HG02884 (cell line): Measurements from ENCODE around the gene TERC.
"Not testable (repeated sequence)": the region's sequence is repeated elsewhere in the genome, so short reads cannot be mapped to it uniquely, and the experiment has no call there.

ENCODE experiments used
- ATAC-seq: cut with Tn5 transposase; IDR thresholded peaks from one replicate; pipeline ENCODE4 v1.9.1; 2021; ENCODE audit warnings: mild to moderate bottlenecking, moderate library complexity; ENCODE audit not compliant: unreplicated experiment

TERC gene

DNA sequence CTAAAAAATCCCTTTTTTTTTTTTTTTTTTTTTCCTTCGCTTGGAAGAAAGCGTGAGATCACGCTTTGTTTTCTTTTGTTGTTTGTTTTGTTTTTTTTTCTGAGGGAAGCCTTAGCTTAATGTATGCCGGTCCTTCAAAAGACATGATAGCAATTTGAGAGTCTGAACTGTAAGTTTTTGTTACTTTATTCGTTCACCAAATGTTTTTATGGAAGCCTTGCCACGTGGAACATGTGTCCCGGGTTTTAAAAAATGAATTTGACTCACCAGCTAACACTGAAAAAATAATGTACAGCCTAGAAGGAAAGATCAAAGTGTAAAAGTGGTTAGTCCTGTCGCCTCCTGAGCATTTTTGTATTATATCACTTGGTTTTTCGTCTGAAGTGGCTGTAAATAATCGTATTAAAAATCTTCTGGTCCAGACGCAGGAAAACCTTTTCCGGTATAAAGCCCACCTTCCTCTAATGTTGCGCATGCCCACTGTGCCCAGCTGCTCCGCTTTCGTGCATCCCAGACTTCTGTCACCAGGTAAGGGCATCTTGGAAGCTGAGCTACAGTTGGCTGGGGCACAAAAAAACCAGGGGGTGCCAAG lies 7.5 kb upstream of the TERC start:
- peak; percentile 18 for ATAC-seq

DNA sequence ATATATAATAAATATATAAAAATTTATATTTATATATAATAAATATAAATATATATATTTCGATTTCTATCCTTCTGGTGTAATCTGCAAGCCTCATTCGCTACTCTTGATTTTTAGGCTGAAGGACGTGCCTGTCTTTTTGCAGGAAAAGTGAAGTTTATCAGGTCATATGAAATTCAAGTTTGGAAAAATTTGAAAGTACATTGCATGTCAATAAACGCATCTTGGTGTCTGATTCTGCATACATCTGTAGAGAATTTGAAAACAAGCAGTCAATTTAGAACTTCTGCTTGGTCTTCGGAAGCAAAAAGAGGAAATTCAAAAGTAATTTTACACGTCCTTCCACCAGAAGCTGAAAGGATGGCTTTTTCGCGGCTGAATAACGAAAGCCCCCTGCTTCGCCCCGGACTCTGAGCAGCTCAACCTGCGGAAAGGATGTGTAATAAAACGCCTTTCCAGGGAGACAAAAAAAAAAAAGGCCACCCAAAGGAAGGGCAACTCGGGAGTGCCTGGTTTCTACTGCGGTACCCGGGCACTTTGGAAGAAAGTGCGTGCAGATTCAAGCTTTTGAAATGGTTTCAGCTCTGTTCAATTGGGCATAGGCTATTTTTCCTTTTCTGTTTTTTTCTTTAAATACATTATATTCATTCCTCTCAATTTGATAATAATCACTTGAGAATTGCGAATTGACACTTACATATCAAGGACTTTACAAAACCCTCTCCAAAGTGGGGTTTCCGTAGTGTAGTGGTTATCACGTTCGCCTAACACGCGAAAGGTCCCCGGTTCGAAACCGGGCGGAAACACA lies 6.8 kb upstream of the TERC start:
- ATAC-seq, result no peak

DNA sequence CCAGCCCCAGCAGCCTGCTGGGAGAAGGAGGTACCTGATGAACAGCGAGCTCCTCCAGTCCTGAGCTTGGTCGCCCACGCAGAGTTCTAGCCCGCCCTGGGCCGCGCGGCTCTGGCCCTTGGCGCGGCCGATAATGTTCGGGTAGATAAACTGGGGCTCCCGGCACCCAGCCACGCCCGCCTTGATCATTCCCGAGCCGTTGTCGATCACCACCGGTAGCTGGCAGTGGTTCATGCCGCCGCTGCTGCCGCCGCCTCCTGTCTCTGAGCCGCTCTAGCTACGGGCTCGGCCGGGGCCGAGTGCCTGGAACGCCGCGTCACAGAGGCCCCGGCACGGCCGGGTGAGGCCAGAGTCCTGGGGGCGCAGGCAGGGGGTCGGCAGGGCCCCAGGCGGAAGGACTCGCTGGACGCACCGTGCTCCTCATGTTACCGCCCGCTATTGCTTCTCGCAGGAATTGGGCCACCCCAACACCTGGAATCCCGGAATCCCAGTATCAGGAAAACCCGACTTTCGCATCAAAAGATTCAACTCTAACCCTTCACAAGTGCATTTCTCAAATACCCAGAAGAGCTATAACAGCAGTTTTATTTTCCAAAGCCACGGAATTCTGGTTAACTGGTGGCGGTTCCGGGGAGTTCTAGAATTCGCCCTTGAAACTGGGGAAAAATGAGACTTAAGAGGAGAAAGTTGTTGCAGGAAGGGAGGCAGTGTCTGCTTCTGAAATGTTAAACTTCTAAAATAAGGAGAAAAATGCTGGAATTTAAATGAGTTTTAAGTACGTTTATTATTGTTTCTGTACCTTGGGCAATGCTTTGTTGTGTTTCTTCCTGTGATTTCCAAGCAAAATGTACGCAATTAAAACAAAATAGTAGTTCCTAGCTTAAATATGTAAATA lies 4.7 kb upstream of the TERC start, which contains the start of gene ACTRT3:
Gene ACTRT3 (minus strand): TSS at position 275 of the 895 bp plus-strand sequence. CDS start 41 bp downstream, at position 234.
- ATAC-seq, result peak; percentile 20

DNA sequence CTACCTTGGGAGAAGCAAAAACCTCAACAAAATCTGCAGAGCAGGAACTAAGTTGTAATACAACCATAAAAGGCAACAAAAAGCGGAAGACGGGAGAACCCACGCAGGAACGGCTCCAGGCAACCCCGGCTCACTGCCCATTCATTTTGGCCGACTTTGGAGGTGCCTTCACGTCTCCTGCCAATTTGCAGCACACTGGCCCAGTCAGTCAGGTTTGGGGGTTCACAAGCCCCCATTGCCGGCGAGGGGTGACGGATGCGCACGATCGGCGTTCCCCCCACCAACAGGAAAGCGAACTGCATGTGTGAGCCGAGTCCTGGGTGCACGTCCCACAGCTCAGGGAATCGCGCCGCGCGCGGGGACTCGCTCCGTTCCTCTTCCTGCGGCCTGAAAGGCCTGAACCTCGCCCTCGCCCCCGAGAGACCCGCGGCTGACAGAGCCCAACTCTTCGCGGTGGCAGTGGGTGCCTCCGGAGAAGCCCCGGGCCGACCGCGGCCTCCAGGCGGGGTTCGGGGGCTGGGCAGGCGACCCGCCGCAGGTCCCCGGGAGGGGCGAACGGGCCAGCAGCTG lies 463 bp downstream of the TERC start:
- peak; percentile 38 for ATAC-seq

DNA sequence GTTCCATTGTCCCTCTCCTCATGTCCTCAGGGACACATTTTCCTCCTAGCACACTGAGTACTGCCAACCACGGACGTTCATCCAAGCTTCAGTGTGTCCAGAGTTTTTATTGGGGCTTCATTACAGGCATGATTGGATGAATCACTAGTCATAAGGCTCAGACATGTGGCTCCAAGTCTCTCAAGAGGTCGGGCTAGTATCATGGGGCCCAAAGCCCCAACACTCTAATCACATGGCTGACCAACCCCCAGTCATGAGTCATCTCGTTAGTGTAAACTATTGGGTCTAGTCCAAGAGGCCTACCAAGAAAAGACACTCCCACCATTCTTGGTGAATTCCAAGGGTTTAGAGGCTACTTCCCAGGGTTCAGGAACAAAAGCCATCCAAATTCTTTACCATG lies 4.4 kb downstream of the TERC start:
- no peak for ATAC-seq

DNA sequence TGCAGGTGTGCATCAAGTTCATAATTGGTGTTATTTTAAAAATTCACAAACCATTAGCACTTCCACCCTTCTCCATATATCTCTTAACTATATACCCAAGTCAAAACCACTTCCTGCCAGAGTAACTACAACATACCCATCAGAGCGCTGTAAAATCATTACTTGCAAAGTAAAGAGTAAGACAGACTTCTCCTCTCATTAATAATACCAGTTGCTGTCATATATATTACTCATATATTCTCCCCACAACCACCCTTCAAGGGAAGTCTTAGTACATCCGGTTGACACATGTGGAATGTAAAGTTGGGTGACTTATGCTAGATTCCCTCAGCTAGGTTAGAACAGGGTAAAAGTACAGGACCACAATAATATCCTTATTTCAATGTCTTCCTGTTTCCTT lies 5.6 kb downstream of the TERC start:
- ATAC-seq, result peak; percentile 59

DNA sequence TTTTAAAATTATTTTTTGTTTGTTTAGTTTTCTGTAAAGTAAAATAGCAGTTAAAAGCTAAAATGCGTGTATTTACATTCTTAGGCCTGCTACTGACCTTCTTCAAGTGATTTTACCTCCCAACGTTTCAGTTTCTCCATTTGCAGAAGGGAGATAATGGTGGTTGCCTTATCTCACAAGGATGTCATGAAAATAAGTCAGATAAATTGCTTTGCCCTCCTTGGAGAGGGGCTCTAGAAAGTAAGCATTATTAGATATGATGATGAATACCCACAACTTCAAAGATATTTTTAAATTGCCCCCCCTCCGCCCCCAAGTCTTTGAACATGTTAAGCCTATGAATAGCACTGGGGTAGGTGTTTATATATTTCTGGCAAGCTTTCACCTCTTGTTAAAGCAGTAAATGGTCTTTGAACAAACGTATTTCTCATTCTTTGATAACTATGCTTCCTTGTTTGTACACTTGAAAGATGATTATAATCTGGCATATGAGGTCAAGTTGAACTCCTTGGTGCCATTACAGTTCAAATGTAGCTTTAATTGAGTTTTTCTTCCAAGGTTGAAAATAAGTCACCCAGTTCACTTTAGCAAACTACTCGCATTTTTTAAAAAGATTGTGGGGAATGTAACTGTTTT lies 6.4 kb downstream of the TERC start:
- no peak for ATAC-seq

DNA sequence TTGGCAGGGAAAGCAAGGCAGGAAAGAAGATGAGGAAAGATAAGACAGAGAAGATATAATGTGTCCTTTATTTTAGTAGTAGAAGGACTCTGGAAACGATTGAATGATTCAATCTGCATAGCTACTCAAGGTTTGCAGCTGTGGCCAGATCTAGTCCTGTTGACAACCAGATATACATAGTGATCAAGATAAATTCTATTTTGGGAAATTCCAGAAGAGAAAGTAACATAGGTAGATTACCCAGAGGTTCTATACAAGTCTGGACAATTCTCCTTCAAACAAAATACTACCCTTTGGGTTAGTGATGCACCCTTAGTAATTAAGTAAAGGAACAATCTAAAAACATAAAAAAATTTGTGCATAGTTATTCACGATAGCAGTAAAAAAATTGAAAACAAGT lies 9.4 kb downstream of the TERC start:
- ATAC-seq, result no peak

DNA sequence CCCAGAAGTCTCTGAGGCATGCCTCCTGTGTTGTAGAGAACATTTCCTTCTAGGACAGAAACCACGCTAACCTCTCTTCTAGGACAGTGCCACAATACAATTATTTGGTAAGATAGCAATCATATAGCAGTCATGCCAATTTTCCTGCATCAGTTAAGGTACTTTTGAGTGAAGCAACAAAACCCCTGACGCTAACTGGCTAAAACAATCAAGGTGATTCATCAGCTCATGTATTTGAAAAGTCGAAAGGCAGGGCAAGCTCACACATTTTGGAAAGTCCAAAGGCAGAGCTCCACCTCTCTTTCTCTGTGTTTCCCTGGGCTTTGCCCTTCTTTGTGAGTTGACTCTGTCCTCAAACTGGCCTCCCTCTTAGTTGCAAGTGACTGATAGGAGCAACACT lies 10.1 kb downstream of the TERC start:
- ATAC-seq, result no peak

DNA sequence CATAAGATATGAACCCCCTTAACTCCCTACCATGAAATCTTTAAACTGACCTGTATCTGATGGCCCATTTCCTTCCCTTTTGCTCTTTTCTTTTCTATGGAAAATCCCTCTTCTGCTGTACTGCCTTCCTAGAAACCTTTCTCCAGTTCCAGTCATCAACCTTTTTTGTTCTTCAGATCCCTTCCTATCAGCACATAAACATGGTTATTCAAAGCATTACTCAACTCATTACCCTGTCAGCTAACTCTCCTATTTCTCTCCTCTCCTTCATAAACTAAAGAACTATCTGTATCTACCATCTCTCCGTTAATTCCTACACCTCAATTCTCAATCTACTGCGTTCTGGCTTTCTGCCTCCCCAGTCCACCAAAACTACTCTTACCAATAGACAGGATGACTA lies 13.0 kb downstream of the TERC start:
- ATAC-seq, result no peak

DNA sequence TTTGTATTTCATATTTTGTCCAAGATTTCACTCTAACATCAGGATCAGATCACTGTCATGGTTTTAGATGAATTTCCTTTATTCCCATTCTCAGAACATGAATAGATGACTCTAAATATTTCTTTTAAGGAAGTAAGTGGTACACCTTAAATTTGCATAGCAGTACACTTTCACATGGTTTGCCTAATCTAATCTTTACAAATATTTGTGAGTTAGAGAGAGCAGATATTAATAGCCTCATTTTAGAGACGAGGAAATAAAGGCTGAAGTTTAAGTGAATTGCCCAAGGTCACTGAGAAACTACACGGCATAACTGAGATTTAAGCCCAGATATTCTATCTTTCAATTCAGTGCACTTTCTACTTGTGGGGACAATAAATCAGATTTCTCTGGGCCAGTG lies 14.2 kb downstream of the TERC start:
- ATAC-seq, result no peak

DNA sequence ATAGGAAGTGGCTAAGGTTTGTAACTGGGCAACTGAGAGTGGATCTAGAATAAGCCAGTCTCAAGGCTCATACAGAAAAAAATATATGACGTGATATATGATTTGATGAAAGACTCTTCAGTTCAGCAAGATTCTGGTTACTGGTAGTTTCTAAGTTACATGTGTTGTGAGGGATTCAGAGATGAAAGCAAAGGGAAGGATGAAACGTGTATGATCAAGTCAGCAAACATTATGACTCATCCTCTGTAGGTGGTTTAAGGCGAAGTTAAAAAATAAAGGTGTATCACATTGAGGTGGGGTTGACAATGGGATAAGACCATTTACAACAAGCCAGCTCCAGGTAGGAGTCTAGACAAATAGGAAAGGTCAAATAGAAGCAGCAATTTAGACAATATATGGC lies 16.2 kb downstream of the TERC start:
- no peak for ATAC-seq

DNA sequence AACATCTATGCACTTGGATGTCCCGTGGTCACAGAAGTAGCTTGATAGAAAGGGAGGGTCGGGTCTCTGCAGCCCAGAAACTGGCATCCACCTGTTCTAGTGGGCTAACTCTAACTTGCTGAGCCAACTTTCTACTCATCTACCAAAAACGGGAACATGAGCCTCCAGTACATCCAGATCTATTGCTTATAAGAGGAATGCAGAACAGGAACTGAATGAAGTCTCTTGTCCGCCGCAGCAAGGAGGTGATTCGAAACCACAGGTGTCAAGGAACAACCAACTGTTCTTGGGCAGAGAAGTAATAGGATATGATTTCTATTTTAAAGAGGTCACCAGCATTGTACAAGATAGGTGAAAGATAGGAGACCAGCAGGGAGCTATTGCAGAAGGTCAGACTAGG lies 17.9 kb downstream of the TERC start:
- no peak for ATAC-seq

DNA sequence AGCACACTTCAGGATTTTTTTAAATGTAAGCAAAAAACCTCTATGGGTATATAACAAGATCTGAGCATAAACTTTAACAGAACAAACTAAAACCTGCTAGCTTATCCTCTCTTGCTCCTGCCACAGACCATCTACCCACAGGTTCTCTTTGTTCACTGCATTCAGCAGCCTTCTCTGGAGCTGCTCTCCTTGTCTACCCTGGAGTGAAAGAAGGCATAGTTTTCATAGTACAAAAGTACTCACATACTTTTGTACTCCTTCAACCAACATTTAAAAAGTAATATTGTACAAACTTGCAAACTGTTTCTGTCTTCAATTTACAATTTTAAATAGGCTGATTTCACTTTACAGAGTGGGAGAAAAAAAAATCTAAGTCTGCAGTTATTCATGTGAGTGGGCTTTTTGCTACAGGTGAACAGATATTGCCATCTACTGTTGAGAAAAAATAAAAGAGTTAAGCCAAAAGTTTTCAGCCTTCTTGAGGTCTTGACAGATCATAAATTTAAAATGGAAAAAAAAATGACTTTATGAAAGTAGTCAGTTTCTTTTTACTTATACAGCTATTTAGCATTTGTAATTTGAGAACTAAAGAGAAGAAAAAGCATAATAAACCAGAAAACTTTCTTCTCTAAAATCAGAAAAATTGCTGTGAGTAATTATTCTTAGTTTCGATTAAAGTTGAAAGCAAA lies 20.4 kb downstream of the TERC start:
- no peak for ATAC-seq

DNA sequence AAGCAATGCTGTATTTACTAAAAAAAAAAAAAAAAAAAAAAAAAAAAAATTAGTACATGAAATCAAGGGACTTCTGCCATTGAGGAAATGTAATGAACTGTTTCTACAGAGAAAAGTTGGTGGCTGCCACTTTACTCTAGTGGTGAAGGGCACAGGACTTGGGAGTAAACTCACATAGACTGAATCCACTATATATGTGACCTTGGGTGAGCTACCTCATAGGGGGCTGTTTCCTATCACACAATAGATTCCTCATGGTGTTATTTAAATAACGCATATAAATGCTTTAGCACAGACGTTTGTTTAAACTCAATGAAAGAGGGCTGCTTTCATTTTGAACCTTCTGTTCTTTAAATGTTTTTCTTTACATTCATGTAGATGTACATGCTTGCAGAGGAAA lies 25.8 kb downstream of the TERC start:
- ATAC-seq, result no peak

DNA sequence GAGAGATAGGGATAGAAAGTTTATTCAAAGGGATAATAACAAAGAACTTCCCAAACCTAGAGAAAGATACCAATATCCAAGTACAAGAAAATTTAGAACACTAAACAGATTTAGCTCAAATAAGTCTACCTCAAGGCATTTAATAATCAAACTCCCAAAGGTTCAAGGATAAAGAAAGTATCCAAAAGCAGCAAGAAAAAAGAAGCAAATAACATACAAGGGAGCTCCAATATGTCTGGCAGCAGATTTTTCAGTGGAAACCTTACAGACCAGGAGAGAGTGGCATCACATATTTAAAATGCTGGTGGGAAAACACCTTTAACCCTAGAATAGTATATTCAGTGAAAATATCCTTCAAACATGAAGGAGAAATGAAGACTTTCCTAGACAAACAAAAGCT lies 33.0 kb downstream of the TERC start:
- not testable (repeated sequence) for ATAC-seq

DNA sequence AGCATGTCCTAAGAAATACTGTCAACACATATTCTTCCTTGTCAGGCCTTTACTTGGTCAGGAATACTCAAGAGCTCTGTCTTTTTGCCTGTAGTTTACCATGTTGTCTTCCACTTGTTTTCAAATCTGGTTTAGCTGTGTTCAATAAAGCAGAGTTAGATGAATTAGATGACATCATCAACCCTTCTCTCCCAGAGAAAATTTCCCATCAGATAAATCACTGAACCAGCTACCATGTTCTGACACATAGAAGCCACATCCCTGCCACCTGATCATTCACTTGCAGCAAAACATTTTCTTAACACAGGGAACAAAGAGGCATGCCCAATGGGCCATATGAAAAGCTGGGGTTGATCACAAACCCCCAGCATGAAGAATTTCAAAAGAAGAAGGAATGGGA lies 42.1 kb downstream of the TERC start:
- no peak for ATAC-seq

DNA sequence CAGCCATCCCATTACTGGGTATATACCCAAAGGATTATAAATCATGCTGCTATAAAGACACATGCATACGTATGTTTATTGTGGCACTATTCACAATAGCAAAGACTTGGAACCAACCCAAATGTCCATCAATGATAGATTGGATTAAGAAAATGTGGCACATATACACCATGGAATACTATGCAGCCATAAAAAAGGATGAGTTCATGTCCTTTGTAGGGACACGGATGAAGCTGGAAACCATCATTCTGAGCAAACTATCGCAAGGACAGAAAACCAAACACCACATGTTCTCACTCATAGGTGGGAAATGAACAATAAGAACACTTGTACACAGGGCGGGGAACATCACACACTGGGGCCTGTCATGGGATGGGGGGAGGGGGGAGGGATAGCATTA lies 46.4 kb downstream of the TERC start:
- ATAC-seq, result not testable (repeated sequence)
